Glutamatergic neuron (in vitro differentiated cells): ENCODE results near the gene ATR. TPM values are rescaled to one million over a fixed set of nuclear protein-coding genes. Genes with fewer than 3 reads are reported as not detected.
"Not testable (repeated sequence)": the region's sequence is repeated elsewhere in the genome, so short reads cannot be mapped to it uniquely, and the experiment has no call there.

Source experiments
- DNase-seq: peaks from one replicate; pipeline ENCODE4 v3.0.0; 2022
- H3K27ac Mint-ChIP-seq: one replicate; pipeline ENCODE4 v1.8.0; 2020; ENCODE audit warnings: mild to moderate bottlenecking, mixed read lengths, inconsistent platforms; ENCODE audit not compliant: unreplicated experiment
- H3K27me3 Mint-ChIP-seq: one replicate; pipeline ENCODE4 v1.8.0; 2020; ENCODE audit warnings: mild to moderate bottlenecking, moderate library complexity, mixed read lengths, inconsistent platforms; ENCODE audit not compliant: unreplicated experiment
- H3K36me3 Mint-ChIP-seq: one replicate; pipeline ENCODE4 v1.8.0; 2020; ENCODE audit warnings: mild to moderate bottlenecking, mixed read lengths, inconsistent platforms; ENCODE audit not compliant: unreplicated experiment
- H3K4me1 Mint-ChIP-seq: one replicate; pipeline ENCODE4 v1.8.0; 2020; ENCODE audit warnings: mild to moderate bottlenecking, low read depth, mixed read lengths, inconsistent platforms; ENCODE audit not compliant: unreplicated experiment
- H3K4me3 Mint-ChIP-seq: one replicate; pipeline ENCODE4 v1.8.0; 2020; ENCODE audit warnings: mild to moderate bottlenecking, mixed read lengths, inconsistent platforms; ENCODE audit not compliant: unreplicated experiment
- H3K9me3 Mint-ChIP-seq: one replicate; pipeline ENCODE4 v1.8.0; 2020; ENCODE audit warnings: mild to moderate bottlenecking, moderate library complexity, mixed read lengths, inconsistent platforms; ENCODE audit not compliant: unreplicated experiment
- CTCF ChIP-seq: fragments of 200-600 bp; sonication (generic); IDR thresholded peaks from one replicate; pipeline ENCODE4 v1.5.0; 2021; ENCODE audit not compliant: partially characterized antibody, unreplicated experiment
- total RNA-seq: library from RNA; stranded (reverse); fragmentation: NEBNext Ultra II Directional; extraction: Animal tissue kit (Norgen Biotek cat#: 25700); gene quantifications from one replicate; pipeline ENCODE4 v1.2.1, GENCODE V29; 2021; ENCODE audit not compliant: unreplicated experiment

ATR gene
- total RNA-seq, 1 donor from 2014 or later, result 18.3 TPM

GRCh38 chr3:142577696-142578328 lies 721 bp downstream of the ATR start:
- TF ChIP-seq CTCF, result no peak
- H3K27me3 Mint-ChIP-seq, result peaks cover 5% of the 10 kb centered on the region
- H3K36me3 Mint-ChIP-seq, result no peaks in the 10 kb centered on the region
- H3K27ac Mint-ChIP-seq, result peak overlapping the region; percentile 89
- H3K4me1 Mint-ChIP-seq, result peaks cover 8% of the 10 kb centered on the region
- no peaks in the 10 kb centered on the region for H3K9me3 Mint-ChIP-seq
- DNase-seq, result no peak
- H3K4me3 Mint-ChIP-seq, result peak overlapping the region; percentile 100

GRCh38 chr3:142576792-142577191 lies 1.7 kb downstream of the ATR start:
- no peak for TF ChIP-seq CTCF
- H3K27me3 Mint-ChIP-seq, result peaks cover 2% of the 10 kb centered on the region
- no peaks in the 10 kb centered on the region for H3K36me3 Mint-ChIP-seq
- no peak overlapping the region for H3K27ac Mint-ChIP-seq
- H3K4me3 Mint-ChIP-seq, result peak overlapping the region; percentile 43
- H3K4me1 Mint-ChIP-seq, result peaks cover 8% of the 10 kb centered on the region
- H3K9me3 Mint-ChIP-seq, result no peaks in the 10 kb centered on the region
- DNase-seq, result no peak

- peaks cover 2% of the 10 kb centered on the region for H3K27me3 Mint-ChIP-seq
- no peak for TF ChIP-seq CTCF
- DNase-seq, result no peak
- H3K27ac Mint-ChIP-seq, result peak overlapping the region; percentile 49
- peaks cover 8% of the 10 kb centered on the region for H3K4me1 Mint-ChIP-seq
- H3K4me3 Mint-ChIP-seq, result no peak overlapping the region
- H3K36me3 Mint-ChIP-seq, result no peaks in the 10 kb centered on the region
- H3K9me3 Mint-ChIP-seq, result no peaks in the 10 kb centered on the region
Observed at GRCh38 chr3:142574665-142575064, 3.9 kb downstream of the ATR start.

GRCh38 chr3:142574223-142574622 lies 4.3 kb downstream of the ATR start:
- H3K4me3 Mint-ChIP-seq, H3K4me1 Mint-ChIP-seq, H3K36me3 Mint-ChIP-seq: not testable (repeated sequence)

GRCh38 chr3:142569422-142569821 lies 9.1 kb downstream of the ATR start:
- not testable (repeated sequence) for H3K4me3 Mint-ChIP-seq, DNase-seq, H3K36me3 Mint-ChIP-seq, H3K9me3 Mint-ChIP-seq, H3K27me3 Mint-ChIP-seq, H3K27ac Mint-ChIP-seq, H3K4me1 Mint-ChIP-seq

More at GRCh38 chr3:142574223-142574622, 4.3 kb downstream of the ATR start:
- H3K27ac Mint-ChIP-seq, DNase-seq, H3K9me3 Mint-ChIP-seq, H3K27me3 Mint-ChIP-seq: not testable (repeated sequence)

GRCh38 chr3:142568393-142569017 lies 10.0 kb downstream of the ATR start:
- Mint-ChIP-seq H3K36me3 (no peaks in the 10 kb centered on the region), H3K27ac (no peak overlapping the region), H3K9me3 (no peaks in the 10 kb centered on the region), H3K27me3 (no peaks in the 10 kb centered on the region), H3K4me1 (no peaks in the 10 kb centered on the region), H3K4me3 (no peak overlapping the region)
- TF ChIP-seq CTCF, result no peak
- no peak for DNase-seq
